CD14-positive monocyte (primary cell): ENCODE data around the gene CKS1B. TPM values are rescaled to one million over a fixed set of nuclear protein-coding genes. Genes with fewer than 3 reads are reported as not detected.

ENCODE experiments used
- DNase-seq, 3 donors: peaks; one replicate each; pipeline ENCODE4 v3.0.0-alpha.2; 2011 to 2022
- H2AFZ ChIP-seq: 2 replicates; pipeline ENCODE4 v1.6.0; 2012; ENCODE audit warnings: mild to moderate bottlenecking, low read depth, low read length, inconsistent platforms; ENCODE audit not compliant: insufficient read depth, poor library complexity, severe bottlenecking
- H3K27ac ChIP-seq, 2 donors: 1 replicate in 1 of 2; 2 replicates in 1 of 2; pipeline ENCODE4 v1.5.1; 2012 to 2013; ENCODE audit warnings: low read length in 2 of 2, control low read depth in 1 of 2, inconsistent platforms in 1 of 2, low read depth in 1 of 2, mild to moderate bottlenecking in 1 of 2
- H3K27me3 ChIP-seq, 2 donors: one replicate each; pipeline versions ENCODE4 v1.6.0 to v1.6.1; 2011 to 2013; ENCODE audit warnings: low read length in 2 of 2; ENCODE audit not compliant: control insufficient read depth in 2 of 2, insufficient read depth in 2 of 2
- H3K36me3 ChIP-seq, 2 donors: replicated peaks in 1 of 2; 1 replicate in 1 of 2; 2 replicates in 1 of 2; pipeline versions ENCODE4 v1.5.1 to v1.6.1; 2012 to 2013; ENCODE audit warnings: low read length in 2 of 2, control low read depth in 1 of 2, inconsistent platforms in 1 of 2, mild to moderate bottlenecking in 1 of 2; ENCODE audit not compliant: insufficient read depth in 2 of 2, control insufficient read depth in 1 of 2
- H3K4me1 ChIP-seq, 2 donors: 1 replicate in 1 of 2; 2 replicates in 1 of 2; pipeline versions ENCODE4 v1.5.1 to v1.6.1; 2012 to 2013; ENCODE audit warnings: low read length in 2 of 2, control low read depth in 1 of 2, inconsistent platforms in 1 of 2, mild to moderate bottlenecking in 1 of 2, moderate library complexity in 1 of 2; ENCODE audit not compliant: insufficient read depth in 2 of 2, control insufficient read depth in 1 of 2
- H3K4me2 ChIP-seq: replicated peaks from 2 replicates; pipeline ENCODE3; 2012; ENCODE audit warnings: low read length, moderate library complexity, mild to moderate bottlenecking; ENCODE audit not compliant: poor library complexity, severe bottlenecking; ENCODE audit errors: extremely low read depth
- H3K4me3 ChIP-seq, 3 experiments: fragments of 200-600 bp in 1 of 3; sonication (generic) in 1 of 3; replicated peaks in 1 of 3; 1 replicate in 2 of 3; 2 replicates in 1 of 3; pipeline ENCODE4 v1.5.1; 2011 to 2013; ENCODE audit warnings: low read length in 3 of 3, mild to moderate bottlenecking in 3 of 3, control low read depth in 2 of 3, low read depth in 2 of 3, inconsistent platforms in 1 of 3, moderate library complexity in 1 of 3
- H3K79me2 ChIP-seq: 2 replicates; pipeline ENCODE4 v1.6.0; 2012; ENCODE audit warnings: mild to moderate bottlenecking, control low read depth, inconsistent platforms, low read length, moderate library complexity; ENCODE audit not compliant: insufficient read depth
- H3K9ac ChIP-seq: 2 replicates; pipeline ENCODE4 v1.6.0; 2017; ENCODE audit warnings: low read length, mild to moderate bottlenecking; ENCODE audit not compliant: insufficient read depth, poor library complexity, severe bottlenecking
- H3K9me3 ChIP-seq, 2 donors: replicated peaks in 1 of 2; 1 replicate in 1 of 2; 2 replicates in 1 of 2; pipeline versions ENCODE4 v1.5.1 to v1.6.1; 2012 to 2013; ENCODE audit warnings: low read length in 2 of 2, control low read depth in 1 of 2; ENCODE audit not compliant: control insufficient read depth in 1 of 2, insufficient read depth in 1 of 2
- H4K20me1 ChIP-seq: 2 replicates; pipeline ENCODE4 v1.6.0; 2012; ENCODE audit warnings: mild to moderate bottlenecking, low read length, control low read depth, moderate library complexity; ENCODE audit not compliant: insufficient read depth
- H3K27ac Mint-ChIP-seq, 7 donors: one replicate each; pipeline ENCODE4 v1.8.0; 2020; ENCODE audit warnings: mild to moderate bottlenecking in 7 of 7, mixed read lengths in 7 of 7, moderate library complexity in 6 of 7, inconsistent platforms in 2 of 7
- H3K27me3 Mint-ChIP-seq, 3 donors: one replicate each; pipeline ENCODE4 v1.8.0; 2021 to 2022; ENCODE audit warnings: low read depth in 3 of 3, mild to moderate bottlenecking in 3 of 3, mixed read lengths in 3 of 3, moderate library complexity in 3 of 3, inconsistent platforms in 1 of 3
- H3K36me3 Mint-ChIP-seq, 2 donors: one replicate each; pipeline ENCODE4 v1.8.0; 2020; ENCODE audit warnings: mixed read lengths in 2 of 2, inconsistent platforms in 1 of 2, mild to moderate bottlenecking in 1 of 2
- H3K4me1 Mint-ChIP-seq: one replicate; pipeline ENCODE4 v1.8.0; 2020; ENCODE audit warnings: mild to moderate bottlenecking, mixed read lengths
- H3K4me3 Mint-ChIP-seq, 2 donors: one replicate each; pipeline ENCODE4 v1.8.0; 2020; ENCODE audit warnings: mild to moderate bottlenecking in 2 of 2, mixed read lengths in 2 of 2, moderate library complexity in 1 of 2
- H3K9me3 Mint-ChIP-seq, 7 donors: one replicate each; pipeline ENCODE4 v1.8.0; 2020 to 2022; ENCODE audit warnings: mixed read lengths in 7 of 7, mild to moderate bottlenecking in 6 of 7, moderate library complexity in 6 of 7, inconsistent platforms in 2 of 7
- WGBS: methylation state at CpG from one replicate; pipeline ENCODE4 v1.1.5; 2013; ENCODE audit warnings: missing lambda C conversion rate; ENCODE audit not compliant: insufficient coverage; 5-methylcytosine and 5-hydroxymethylcytosine counted together
- intact Hi-C, 2 donors: fragments of 100-400 bp; cut with micrococcal nuclease; formaldehyde crosslinking; loops; one replicate each; pipeline versions ENCODE4 v1.15.0 to v1.15.1; 2023
- polyA plus RNA-seq, 3 donors: library from polyadenylated mRNA; depleted of rRNA in 1 of 3; unstranded in 2 of 3; stranded (reverse) in 1 of 3; fragments of 300-500 nt in 2 of 3; fragments of >200 nt in 1 of 3; fragmentation: Illumina TruSeq in 2 of 3; gene quantifications; 1 replicate in 2 of 3; 2 replicates in 1 of 3; pipeline ENCODE4 v1.2.3, GENCODE V29; 2012 to 2021
- TF ChIP-seq, protein P1 (sequence below): fragments of 200-600 bp; IDR thresholded peaks from one replicate; pipeline ENCODE4 v1.8.0; 2022; ENCODE audit warnings: antibody characterized with exemption, mild to moderate bottlenecking

The CKS1B gene
- polyA plus RNA-seq, 3 donors = 9.4 to 22.6 (median 18.0) TPM

DNA sequence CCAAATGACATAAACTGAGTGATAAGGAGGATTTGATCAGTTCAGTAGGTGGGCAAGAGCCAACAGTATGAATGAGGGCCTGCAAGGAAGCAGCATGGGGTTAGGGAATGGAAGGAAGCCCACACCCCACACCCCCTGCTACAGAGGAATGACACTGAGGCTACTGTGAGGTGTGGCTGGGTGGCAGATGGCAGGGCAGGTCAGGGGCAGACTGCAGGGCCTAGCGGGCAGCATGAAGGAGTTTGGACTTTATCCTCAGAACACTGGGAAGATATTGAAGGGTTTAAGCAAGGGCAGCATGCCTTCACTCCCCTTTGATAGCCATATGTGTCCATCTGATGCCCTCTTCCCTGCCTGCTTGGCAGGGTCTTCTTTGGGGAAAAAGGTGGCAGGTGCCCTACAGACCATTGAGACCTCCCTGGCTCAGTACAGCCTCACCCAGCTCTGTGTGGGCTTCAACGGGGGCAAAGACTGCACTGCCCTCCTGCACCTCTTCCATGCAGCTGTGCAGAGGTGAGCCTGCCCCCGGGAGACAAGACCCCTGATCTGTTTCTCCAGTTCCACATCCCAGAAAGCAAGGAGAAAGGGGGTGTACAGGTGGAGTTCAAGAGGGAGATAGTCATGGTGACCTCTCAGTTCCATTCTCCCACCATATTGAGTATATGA is 14.8 kb downstream of the CKS1B start:
- Histone ChIP-seq H3K9me3 (no peaks in the 10 kb centered on the region), H3K4me3 (no peak overlapping the region), H3K36me3 (peaks cover 30 to 38% of the 10 kb centered on the region in 2 donors), H3K79me2 (peaks cover 44% of the 10 kb centered on the region), H3K27ac (peak overlapping the region in 1 of 2 donors; percentile 23), H3K9ac (no peak overlapping the region), H2AFZ (no peak overlapping the region), H3K4me2 (no peak overlapping the region), H3K27me3 (no peaks in the 10 kb centered on the region), H3K4me1 (peaks cover 3 to 10% of the 10 kb centered on the region in 2 donors), H4K20me1 (peaks cover 29% of the 10 kb centered on the region)
- WGBS = 80% methylated on average over 1 of the region's 3 CpGs
- intact Hi-C loops = no loop called here
- TF ChIP-seq, protein P1, sequence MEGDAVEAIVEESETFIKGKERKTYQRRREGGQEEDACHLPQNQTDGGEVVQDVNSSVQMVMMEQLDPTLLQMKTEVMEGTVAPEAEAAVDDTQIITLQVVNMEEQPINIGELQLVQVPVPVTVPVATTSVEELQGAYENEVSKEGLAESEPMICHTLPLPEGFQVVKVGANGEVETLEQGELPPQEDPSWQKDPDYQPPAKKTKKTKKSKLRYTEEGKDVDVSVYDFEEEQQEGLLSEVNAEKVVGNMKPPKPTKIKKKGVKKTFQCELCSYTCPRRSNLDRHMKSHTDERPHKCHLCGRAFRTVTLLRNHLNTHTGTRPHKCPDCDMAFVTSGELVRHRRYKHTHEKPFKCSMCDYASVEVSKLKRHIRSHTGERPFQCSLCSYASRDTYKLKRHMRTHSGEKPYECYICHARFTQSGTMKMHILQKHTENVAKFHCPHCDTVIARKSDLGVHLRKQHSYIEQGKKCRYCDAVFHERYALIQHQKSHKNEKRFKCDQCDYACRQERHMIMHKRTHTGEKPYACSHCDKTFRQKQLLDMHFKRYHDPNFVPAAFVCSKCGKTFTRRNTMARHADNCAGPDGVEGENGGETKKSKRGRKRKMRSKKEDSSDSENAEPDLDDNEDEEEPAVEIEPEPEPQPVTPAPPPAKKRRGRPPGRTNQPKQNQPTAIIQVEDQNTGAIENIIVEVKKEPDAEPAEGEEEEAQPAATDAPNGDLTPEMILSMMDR = no peak
- peaks cover 0 to 2% (median 0%) of the 10 kb centered on the region in 3 donors for H3K27me3 Mint-ChIP-seq
- peaks cover 31 to 49% of the 10 kb centered on the region in 2 donors for H3K36me3 Mint-ChIP-seq
- H3K4me1 Mint-ChIP-seq = peaks cover 28% of the 10 kb centered on the region
- no peak overlapping the region for H3K4me3 Mint-ChIP-seq
- H3K9me3 Mint-ChIP-seq = peaks cover 0 to 2% (median 0%) of the 10 kb centered on the region in 7 donors
- peak overlapping the region in 1 of 7 donors; percentile 70 for H3K27ac Mint-ChIP-seq
- no peak for DNase-seq

DNA sequence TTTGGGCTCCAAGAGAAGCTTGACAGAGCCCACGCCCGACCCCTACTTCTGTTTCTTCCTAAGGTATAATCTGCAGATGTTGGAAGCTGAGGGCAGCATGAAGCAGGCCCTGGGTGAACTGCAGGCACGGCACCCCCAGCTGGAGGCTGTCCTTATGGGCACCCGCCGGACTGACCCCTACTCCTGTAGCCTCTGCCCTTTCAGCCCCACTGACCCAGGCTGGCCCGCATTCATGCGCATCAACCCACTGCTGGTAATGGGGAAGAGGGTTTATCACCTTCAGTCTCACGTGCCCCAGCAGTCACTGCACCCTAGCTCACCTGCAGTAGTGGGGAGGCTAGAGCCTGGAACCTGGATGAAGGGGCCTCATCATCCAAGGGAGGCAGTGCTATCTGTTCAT is 15.8 kb downstream of the CKS1B start:
- intact Hi-C loops = no loop called here
- H3K9me3 Mint-ChIP-seq = peaks cover 0 to 2% (median 0%) of the 10 kb centered on the region in 7 donors
- no peaks in the 10 kb centered on the region for H3K27me3 ChIP-seq
- no peak overlapping the region for H3K4me3 ChIP-seq
- TF ChIP-seq, protein P1 = no peak
- H3K79me2 ChIP-seq = peaks cover 34% of the 10 kb centered on the region
- H4K20me1 ChIP-seq = peaks cover 29% of the 10 kb centered on the region
- H3K9me3 ChIP-seq = no peaks in the 10 kb centered on the region
- no peak overlapping the region for H3K4me2 ChIP-seq
- H3K9ac ChIP-seq = no peak overlapping the region
- no peak for DNase-seq
- H3K27me3 Mint-ChIP-seq = peaks cover 0 to 2% (median 2%) of the 10 kb centered on the region in 3 donors
- peaks cover 37% of the 10 kb centered on the region for H3K4me1 Mint-ChIP-seq
- no peak overlapping the region for H3K4me3 Mint-ChIP-seq
- H3K36me3 ChIP-seq = peaks cover 30 to 38% of the 10 kb centered on the region in 2 donors
- peaks cover 31 to 49% of the 10 kb centered on the region in 2 donors for H3K36me3 Mint-ChIP-seq
- no peak overlapping the region for H2AFZ ChIP-seq
- no peak overlapping the region for H3K27ac Mint-ChIP-seq
- H3K27ac ChIP-seq = no peak overlapping the region
- peaks cover 10 to 12% of the 10 kb centered on the region in 2 donors for H3K4me1 ChIP-seq
- no CpG with 5 or more reads among the region's 8 CpGs for WGBS
